ENCODE results near the gene GABARAP. TPM values are rescaled to one million over a fixed set of nuclear protein-coding genes. Genes with fewer than 3 reads are reported as not detected.

GABARAP gene
- total and polyA plus RNA-seq, 10 of the 15 experiments (the other 5 are each of a cell fraction or from before 2014, with no cell fraction given) = 134 to 613 (median 285) TPM

GRCh38 chr17:7205561-7205960 is 36.7 kb downstream of the GABARAP start (continued):
- TF ChIP-seq ATF3 (IDR thresholded peaks at IDR 0.05; ENCODE audit: borderline replicate concordance, extremely low read depth, low read depth, low read length) = no peak

GRCh38 chr17:7204828-7205461 is 37.3 kb downstream of the GABARAP start:
- ATAC-seq (peak; percentile 96), DNase-seq (ENCODE audit: low read depth, low spot score) (peak; percentile 67), FAIRE-seq (peak; percentile 97)
- Histone ChIP-seq H3K4me1 (ENCODE audit: control insufficient read depth, insufficient read depth, low read length) (peaks cover 6% of the 10 kb centered on the region; the same call in 1 of the 2 replicates), H4K20me1 (ENCODE audit: control insufficient read depth, insufficient read depth) (no peaks in the 10 kb centered on the region), H3K36me3 (ENCODE audit: control insufficient read depth in 2 of 2, insufficient read depth in 2 of 2, low read length in 1 of 2) (no peaks in the 10 kb centered on the region), H3K79me2 (ENCODE audit: control insufficient read depth, insufficient read depth, low read length) (no peaks in the 10 kb centered on the region), H3K27ac (ENCODE audit: control insufficient read depth, insufficient read depth) (peak overlapping the region; percentile 62), H3K9ac (ENCODE audit: control insufficient read depth, insufficient read depth, low read length) (peak overlapping the region; percentile 45), H3K9me3 (replicated peaks; ENCODE audit: control insufficient read depth, insufficient read depth, low read length) (no peaks in the 10 kb centered on the region), H3K27me3 (replicated peaks in 1 of 2; ENCODE audit: control insufficient read depth in 2 of 2, insufficient read depth in 2 of 2, low read length in 1 of 2) (no peaks in the 10 kb centered on the region), H3K4me3 (peak overlapping the region; percentile 68), H3K4me2 (ENCODE audit: control insufficient read depth, insufficient read depth) (peak overlapping the region; percentile 88), H2AFZ (ENCODE audit: control insufficient read depth, low read depth, low read length) (peak overlapping the region; percentile 89)
- in situ Hi-C loops (cut with MboI) (no loop called here), intact Hi-C loops (cut with micrococcal nuclease; ENCODE audit: unreplicated experiment) (loop anchor here (1.0 kb wide), 1 partner anchor 9 kb away; no protein-coding TSS in a partner anchor)
- ChIA-PET POLR2A (interaction anchor here (0.5 to 0.6 kb wide), 2 partner anchors 37 to 59 kb away, joined by 4 to 6 read pairs; no protein-coding TSS in a partner anchor), SMC1A (ENCODE audit: uncharacterized antibody, unreplicated experiment) (no interaction called here), RAD21 (ENCODE audit: unreplicated experiment) (no interaction called here), CTCF (interaction anchor here (2.0 kb wide), 1 partner anchor 16 kb away, joined by 7 read pairs; the partner anchor contains the start of genes ACADVL and DLG4)
- no TSS peak for BruUV-seq (replicated peaks)
- 1% methylated on average over 34 of the region's 34 CpGs for WGBS (ENCODE audit: insufficient coverage, insufficient replicate concordance, low lambda C conversion rate, missing lambda C conversion rate)
- TF ChIP-seq SIX5 (IDR thresholded peaks at IDR 0.05; ENCODE audit: low read depth, low read length, severe bottlenecking) = no peak
- no peak for TF ChIP-seq E2F8 (IDR thresholded peaks at IDR 0.05; ENCODE audit: low read depth, partially characterized antibody)
- TF ChIP-seq SMAD5 (IDR thresholded peaks at IDR 0.05; ENCODE audit: low read depth) = no peak
- TF ChIP-seq CUX1 (IDR thresholded peaks at IDR 0.05; ENCODE audit: insufficient replicate concordance, low read depth, low read length) = no peak
- peak; percentile 98 for TF ChIP-seq BMI1 (IDR thresholded peaks at IDR 0.05; ENCODE audit: borderline replicate concordance)
- TF ChIP-seq BHLHE40 (IDR thresholded peaks at IDR 0.05; ENCODE audit: borderline replicate concordance in 1 of 2, low read depth in 2 of 2, low read length in 1 of 2) = peak; percentile 4 to 21; a peak in 2 of 4 replicates
- TF ChIP-seq ZNF207 (IDR thresholded peaks at IDR 0.05; ENCODE audit: borderline replicate concordance) = no peak; the same call in none of the 2 replicates
- no peak for TF ChIP-seq BCL3 (IDR thresholded peaks at IDR 0.05; ENCODE audit: borderline replicate concordance, insufficient read depth, low read depth, low read length, poor library complexity, severe bottlenecking)
- peak; percentile 78 for TF ChIP-seq NBN (IDR thresholded peaks at IDR 0.05)

Measured in GM12878 (cell line).